IMR-90 (cell line): Measurements from ENCODE around the gene KLF11.

Experiments used
- CEBPB ChIP-seq: IDR thresholded peaks from 2 replicates; pipeline ENCODE4 v1.6.1; 2012; ENCODE audit warnings: low read depth, low read length, improper control_type of control experiment
- CHD1 ChIP-seq: IDR thresholded peaks from 2 replicates; pipeline ENCODE4 v1.6.1; 2012; ENCODE audit warnings: low read depth, low read length, improper control_type of control experiment
- FOS ChIP-seq: fragments of 150-350 bp; IDR thresholded peaks from 2 replicates; pipeline ENCODE4 v1.6.1; 2016; ENCODE audit warnings: low read depth, low read length
- MAFK ChIP-seq: IDR thresholded peaks from 2 replicates; pipeline ENCODE4 v1.6.1; 2012; ENCODE audit warnings: low read depth, low read length, improper control_type of control experiment
- MAZ ChIP-seq: IDR thresholded peaks from 2 replicates; pipeline ENCODE4 v1.6.1; 2012; ENCODE audit warnings: low read depth, mild to moderate bottlenecking, low read length, improper control_type of control experiment, moderate library complexity, borderline replicate concordance
- MXI1 ChIP-seq: IDR thresholded peaks from 2 replicates; pipeline ENCODE4 v1.6.1; 2012; ENCODE audit warnings: low read depth, mild to moderate bottlenecking, low read length, moderate library complexity, borderline replicate concordance
- POLR2A ChIP-seq: IDR thresholded peaks from 2 replicates; pipeline ENCODE4 v1.6.1; 2012; ENCODE audit warnings: mild to moderate bottlenecking, low read depth, low read length
- RAD21 ChIP-seq: IDR thresholded peaks from 2 replicates; pipeline ENCODE4 v1.6.1; 2012; ENCODE audit warnings: low read length, improper control_type of control experiment
- RCOR1 ChIP-seq: IDR thresholded peaks from 2 replicates; pipeline ENCODE4 v1.6.1; 2012; ENCODE audit warnings: mild to moderate bottlenecking, low read length, improper control_type of control experiment; ENCODE audit not compliant: insufficient replicate concordance
- RFX5 ChIP-seq: IDR thresholded peaks from 2 replicates; pipeline ENCODE4 v1.8.0; 2012; ENCODE audit warnings: low read depth, mild to moderate bottlenecking, low read length, moderate library complexity
- SMC3 ChIP-seq: fragments of 150-350 bp; IDR thresholded peaks from 2 replicates; pipeline ENCODE4 v1.6.1; 2016; ENCODE audit warnings: low read depth, mild to moderate bottlenecking, antibody characterized with exemption, low read length, moderate library complexity
- TF ChIP-seq, protein P1 (sequence below): conservative IDR thresholded peaks from 2 replicates; pipeline ENCODE4 v1.5.1; 2012; ENCODE audit warnings: mild to moderate bottlenecking, low read depth, low read length, improper control_type of control experiment
- TF ChIP-seq, protein P2 (sequence below): fragments of 150-350 bp; IDR thresholded peaks from 2 replicates; pipeline ENCODE4 v1.6.1; 2017; ENCODE audit warnings: mild to moderate bottlenecking, antibody characterized with exemption, low read length, low read depth
- TF ChIP-seq, protein P3 (sequence below): fragments of 150-350 bp; IDR thresholded peaks from 2 replicates; pipeline ENCODE4 v1.6.1; 2016; ENCODE audit warnings: low read depth, mild to moderate bottlenecking, low read length, moderate library complexity, borderline replicate concordance

DNA sequence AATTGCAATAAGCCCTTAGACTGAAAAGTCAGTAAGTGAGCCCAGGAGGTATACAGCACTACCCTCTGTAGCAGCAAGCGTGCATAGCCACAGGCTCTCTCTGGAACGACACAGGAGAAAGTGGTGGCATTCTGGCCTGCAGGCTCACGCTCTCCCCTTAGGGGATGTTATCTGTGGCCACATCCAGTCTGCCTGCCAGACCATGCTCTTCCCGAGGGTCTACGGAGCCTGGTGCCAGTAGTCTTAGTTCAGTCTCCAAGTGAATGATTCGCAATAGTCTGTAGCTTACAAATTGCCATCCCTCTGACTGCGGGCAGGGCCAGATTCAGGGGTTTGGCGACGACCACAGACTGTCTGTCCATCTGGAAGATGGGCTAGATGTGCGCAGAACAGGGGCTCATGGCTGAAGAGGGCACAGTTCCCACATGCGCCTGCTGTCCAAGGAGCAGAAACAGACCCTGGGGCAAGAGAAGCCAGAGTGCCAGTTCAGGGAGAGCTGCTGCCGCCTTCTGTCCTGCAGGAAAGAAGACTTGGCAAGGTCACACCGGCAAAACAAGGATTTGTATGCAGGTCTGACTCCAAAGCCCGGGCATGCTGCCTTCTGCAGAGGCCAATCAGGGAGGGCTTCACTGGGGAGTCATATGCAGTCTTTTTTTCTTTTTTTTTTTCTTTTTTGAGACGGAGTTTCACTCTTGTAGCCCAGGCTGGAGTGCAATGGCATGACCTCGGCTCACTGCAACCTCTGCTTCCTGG is 3.5 kb upstream of the KLF11 start:
- TF ChIP-seq POLR2A (no peak), RCOR1 (no peak), RFX5 (no peak), MAFK (no peak), MXI1 (no peak), CEBPB (no peak), SMC3 (no peak), RAD21 (no peak), MAZ (no peak), FOS (no peak), CHD1 (no peak)
- TF ChIP-seq, protein P1, sequence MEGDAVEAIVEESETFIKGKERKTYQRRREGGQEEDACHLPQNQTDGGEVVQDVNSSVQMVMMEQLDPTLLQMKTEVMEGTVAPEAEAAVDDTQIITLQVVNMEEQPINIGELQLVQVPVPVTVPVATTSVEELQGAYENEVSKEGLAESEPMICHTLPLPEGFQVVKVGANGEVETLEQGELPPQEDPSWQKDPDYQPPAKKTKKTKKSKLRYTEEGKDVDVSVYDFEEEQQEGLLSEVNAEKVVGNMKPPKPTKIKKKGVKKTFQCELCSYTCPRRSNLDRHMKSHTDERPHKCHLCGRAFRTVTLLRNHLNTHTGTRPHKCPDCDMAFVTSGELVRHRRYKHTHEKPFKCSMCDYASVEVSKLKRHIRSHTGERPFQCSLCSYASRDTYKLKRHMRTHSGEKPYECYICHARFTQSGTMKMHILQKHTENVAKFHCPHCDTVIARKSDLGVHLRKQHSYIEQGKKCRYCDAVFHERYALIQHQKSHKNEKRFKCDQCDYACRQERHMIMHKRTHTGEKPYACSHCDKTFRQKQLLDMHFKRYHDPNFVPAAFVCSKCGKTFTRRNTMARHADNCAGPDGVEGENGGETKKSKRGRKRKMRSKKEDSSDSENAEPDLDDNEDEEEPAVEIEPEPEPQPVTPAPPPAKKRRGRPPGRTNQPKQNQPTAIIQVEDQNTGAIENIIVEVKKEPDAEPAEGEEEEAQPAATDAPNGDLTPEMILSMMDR, result no peak
- TF ChIP-seq, protein P2, sequence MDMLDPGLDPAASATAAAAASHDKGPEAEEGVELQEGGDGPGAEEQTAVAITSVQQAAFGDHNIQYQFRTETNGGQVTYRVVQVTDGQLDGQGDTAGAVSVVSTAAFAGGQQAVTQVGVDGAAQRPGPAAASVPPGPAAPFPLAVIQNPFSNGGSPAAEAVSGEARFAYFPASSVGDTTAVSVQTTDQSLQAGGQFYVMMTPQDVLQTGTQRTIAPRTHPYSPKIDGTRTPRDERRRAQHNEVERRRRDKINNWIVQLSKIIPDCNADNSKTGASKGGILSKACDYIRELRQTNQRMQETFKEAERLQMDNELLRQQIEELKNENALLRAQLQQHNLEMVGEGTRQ, result no peak
- TF ChIP-seq, protein P3, sequence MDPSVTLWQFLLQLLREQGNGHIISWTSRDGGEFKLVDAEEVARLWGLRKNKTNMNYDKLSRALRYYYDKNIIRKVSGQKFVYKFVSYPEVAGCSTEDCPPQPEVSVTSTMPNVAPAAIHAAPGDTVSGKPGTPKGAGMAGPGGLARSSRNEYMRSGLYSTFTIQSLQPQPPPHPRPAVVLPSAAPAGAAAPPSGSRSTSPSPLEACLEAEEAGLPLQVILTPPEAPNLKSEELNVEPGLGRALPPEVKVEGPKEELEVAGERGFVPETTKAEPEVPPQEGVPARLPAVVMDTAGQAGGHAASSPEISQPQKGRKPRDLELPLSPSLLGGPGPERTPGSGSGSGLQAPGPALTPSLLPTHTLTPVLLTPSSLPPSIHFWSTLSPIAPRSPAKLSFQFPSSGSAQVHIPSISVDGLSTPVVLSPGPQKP, result no peak
